GM21528 (cell line): ENCODE measurements around the gene GFI1B.
A peak's percentile ranks its signal among the peaks of the same experiment; 100 is the strongest.

Experiments
- ATAC-seq: cut with Tn5 transposase; IDR thresholded peaks from one replicate; pipeline ENCODE4 v1.9.1; 2021; ENCODE audit warnings: mild to moderate bottlenecking, moderate library complexity; ENCODE audit not compliant: unreplicated experiment, low FRiP score

Gene GFI1B

GRCh38 chr9:132978451-132979131 is at the start of gene GFI1B:
Gene GFI1B (plus strand): TSS chr9:132978694. CDS start chr9:132986679, 7,985 bp downstream.
- ATAC-seq, result no peak

- no peak for ATAC-seq
Observed at GRCh38 chr9:132931178-132931735, 47.2 kb upstream of the GFI1B start.

GRCh38 chr9:132935026-132935425 is 43.5 kb upstream of the GFI1B start:
- ATAC-seq, result no peak

GRCh38 chr9:132937463-132937901 is 41.0 kb upstream of the GFI1B start:
- no peak for ATAC-seq

GRCh38 chr9:132939169-132939568 is 39.3 kb upstream of the GFI1B start:
- ATAC-seq, result no peak

- ATAC-seq, result no peak
Observed at GRCh38 chr9:132942541-132943182, 35.8 kb upstream of the GFI1B start.

- ATAC-seq, result peak; percentile 18
Observed at GRCh38 chr9:132943651-132944293, 34.7 kb upstream of the GFI1B start.

- peak; percentile 63 for ATAC-seq
Observed at GRCh38 chr9:132944294-132945185, 34.0 kb upstream of the GFI1B start, which contains the start of gene TSC1. Gene TSC1 (minus strand): TSS chr9:132944616. CDS start chr9:132928872, 15,744 bp downstream.

GRCh38 chr9:132945186-132946130 is 33.0 kb upstream of the GFI1B start:
- ATAC-seq, result no peak

- ATAC-seq, result no peak
Observed at GRCh38 chr9:132946211-132946610, 32.3 kb upstream of the GFI1B start.

GRCh38 chr9:132946631-132947295 is 31.7 kb upstream of the GFI1B start:
- no peak for ATAC-seq

- no peak for ATAC-seq
Observed at GRCh38 chr9:132947756-132948155, 30.7 kb upstream of the GFI1B start.

GRCh38 chr9:132948482-132949050 is 29.9 kb upstream of the GFI1B start:
- ATAC-seq, result no peak

GRCh38 chr9:132949709-132950108 is 28.8 kb upstream of the GFI1B start:
- ATAC-seq, result no peak

- no peak for ATAC-seq
Observed at GRCh38 chr9:132955123-132955522, 23.4 kb upstream of the GFI1B start.

GRCh38 chr9:132955768-132956167 is 22.7 kb upstream of the GFI1B start:
- no peak for ATAC-seq

GRCh38 chr9:132957805-132958204 is 20.7 kb upstream of the GFI1B start:
- ATAC-seq, result no peak

GRCh38 chr9:132961002-132961401 is 17.5 kb upstream of the GFI1B start:
- ATAC-seq, result no peak
